ENCODE results near the gene SCTR.

The SCTR gene

GRCh38 chr2:119472749-119473148 lies 51.5 kb downstream of the SCTR start:
- DNase-seq = no peak

- no peak for DNase-seq
Observed at GRCh38 chr2:119469661-119470297, 54.5 kb downstream of the SCTR start.

DNA sequence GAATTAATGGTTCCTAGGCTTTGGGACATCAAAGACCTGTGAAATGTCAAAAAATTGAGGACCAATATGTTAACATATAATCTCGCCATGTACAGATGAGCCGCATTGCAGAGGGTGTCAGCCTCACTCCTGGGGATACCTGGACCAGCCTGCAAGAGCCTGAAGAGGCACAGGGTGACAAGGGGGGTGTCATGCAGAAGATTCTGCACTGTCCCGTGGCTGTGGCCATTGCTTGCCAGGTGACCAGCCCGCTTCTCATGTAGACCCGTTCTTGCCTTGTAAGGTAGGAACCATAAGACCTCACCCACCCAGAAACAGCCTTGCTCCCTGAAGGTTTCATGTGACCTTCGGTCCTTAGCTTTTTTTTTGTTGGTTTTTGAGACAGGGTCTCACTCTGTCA lies 55.2 kb downstream of the SCTR start:
- no peak for DNase-seq

DNA sequence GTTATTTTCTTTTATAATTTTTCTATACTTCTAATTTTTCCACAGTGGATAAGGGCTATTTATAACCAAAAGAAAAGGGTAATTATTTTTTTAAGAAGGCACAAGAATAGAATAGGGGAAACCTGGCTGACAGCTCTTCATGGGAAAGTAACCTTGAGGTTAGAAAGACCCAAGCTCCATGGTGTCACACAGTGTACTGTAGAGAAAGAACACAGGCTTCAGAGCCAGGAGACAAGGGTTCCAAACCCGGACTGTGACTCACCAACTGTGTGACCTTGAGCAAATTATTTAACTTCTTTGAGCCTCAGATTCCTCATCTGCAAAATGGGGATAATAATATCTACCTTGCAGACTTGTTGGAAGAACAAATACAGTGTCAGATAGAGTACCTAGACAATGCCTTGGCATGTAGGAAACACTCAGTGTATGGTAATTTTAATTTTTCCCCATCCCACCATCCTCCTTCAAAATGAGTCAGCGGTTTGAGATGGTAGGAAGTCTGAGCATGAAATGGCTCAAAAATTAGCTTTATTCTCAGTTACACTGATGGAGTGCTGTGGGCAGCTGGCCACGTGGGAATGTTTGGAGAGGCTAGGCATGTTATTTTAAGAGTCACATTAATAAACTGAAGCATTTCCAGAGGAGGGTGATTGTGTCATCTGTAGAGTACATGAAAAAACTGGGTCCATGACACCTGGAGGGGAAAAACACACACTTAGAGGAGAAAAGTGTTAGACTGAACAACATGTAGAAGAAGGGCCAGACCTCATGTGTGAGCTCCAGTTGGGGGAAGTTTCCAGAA lies 55.9 kb downstream of the SCTR start:
- DNase-seq = no peak

GRCh38 chr2:119466373-119466772 lies 57.9 kb downstream of the SCTR start:
- DNase-seq = no peak

GRCh38 chr2:119465687-119466086 lies 58.6 kb downstream of the SCTR start:
- DNase-seq = no peak

DNA sequence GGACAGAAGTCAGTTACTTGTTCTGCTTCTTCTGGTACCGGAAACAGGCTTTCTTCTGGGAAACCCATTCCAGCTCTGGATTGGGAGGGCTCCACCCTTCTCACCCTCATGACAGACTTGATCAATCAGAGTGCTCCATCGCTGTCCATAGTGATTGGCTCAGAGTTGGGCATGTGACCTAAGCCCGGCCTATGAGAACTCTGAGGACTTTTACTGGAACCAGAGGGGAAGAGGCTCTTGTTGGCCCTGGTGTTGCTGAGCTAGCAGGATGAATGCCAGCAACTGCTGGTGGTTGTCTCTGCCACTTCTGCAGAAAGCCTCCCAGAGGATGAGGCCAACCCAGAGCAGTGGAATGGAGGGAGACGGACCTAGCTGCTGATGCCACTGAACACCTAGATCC lies 59.3 kb downstream of the SCTR start:
- no peak for DNase-seq

- DNase-seq = no peak
Observed at GRCh38 chr2:119463990-119464389, 60.3 kb downstream of the SCTR start.

- DNase-seq = no peak
Observed at GRCh38 chr2:119463136-119463535, 61.1 kb downstream of the SCTR start.

GRCh38 chr2:119462574-119462973 lies 61.7 kb downstream of the SCTR start:
- no peak for DNase-seq

DNA sequence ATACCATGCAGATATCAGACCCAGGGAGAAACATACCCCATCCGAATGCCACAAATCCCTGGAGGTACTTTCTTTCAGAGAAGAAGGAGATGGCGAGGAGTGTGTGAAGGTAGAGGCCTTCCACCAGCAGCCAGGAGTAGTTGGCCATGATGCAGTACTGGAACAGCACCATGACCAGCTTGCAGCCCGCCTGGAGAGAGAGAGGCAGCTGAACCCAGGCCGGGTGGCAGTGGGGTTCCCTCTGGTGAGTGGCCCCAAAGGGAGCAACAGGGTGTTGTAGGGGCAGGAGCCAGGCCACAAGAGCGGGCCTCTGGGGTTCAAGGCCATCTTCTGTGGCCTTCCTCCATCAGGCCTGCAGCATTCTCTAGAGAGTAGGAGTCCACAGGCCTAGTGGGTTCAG lies 62.5 kb downstream of the SCTR start:
- DNase-seq = no peak

GRCh38 chr2:119460076-119460475 lies 64.2 kb downstream of the SCTR start:
- no peak for DNase-seq

DNA sequence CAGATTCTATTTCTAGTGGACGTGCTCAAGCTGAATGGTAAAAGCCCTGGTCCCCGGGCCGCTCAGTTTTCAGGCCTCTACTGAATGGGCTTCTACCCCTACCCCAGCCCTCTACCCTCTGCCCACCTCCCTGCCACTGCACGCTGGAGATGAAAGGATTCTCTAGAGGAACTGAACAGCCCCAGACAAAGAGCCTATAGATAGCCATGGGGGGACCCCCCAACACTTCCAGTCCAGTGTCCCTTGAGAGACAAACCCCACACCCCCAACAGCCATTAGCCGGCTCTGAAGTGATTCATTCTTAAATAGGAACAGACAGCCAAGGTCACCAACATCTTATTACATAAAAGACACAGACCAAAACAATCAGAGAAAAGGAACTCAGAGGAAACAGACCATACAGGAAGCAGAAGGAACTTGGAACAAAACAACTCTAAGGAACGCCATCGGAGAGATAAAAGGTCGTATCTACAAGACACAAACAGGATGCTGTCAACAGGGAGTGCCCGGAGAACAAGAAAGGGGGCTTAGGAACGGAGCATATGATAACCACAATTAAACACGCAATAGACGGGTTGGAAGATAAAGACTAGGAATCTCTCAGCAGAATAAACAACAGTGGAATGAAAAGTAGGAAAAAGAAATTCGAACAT lies 69.1 kb downstream of the SCTR start:
- no peak for DNase-seq

GRCh38 chr2:119453972-119454593 lies 70.2 kb downstream of the SCTR start:
- DNase-seq = no peak

DNA sequence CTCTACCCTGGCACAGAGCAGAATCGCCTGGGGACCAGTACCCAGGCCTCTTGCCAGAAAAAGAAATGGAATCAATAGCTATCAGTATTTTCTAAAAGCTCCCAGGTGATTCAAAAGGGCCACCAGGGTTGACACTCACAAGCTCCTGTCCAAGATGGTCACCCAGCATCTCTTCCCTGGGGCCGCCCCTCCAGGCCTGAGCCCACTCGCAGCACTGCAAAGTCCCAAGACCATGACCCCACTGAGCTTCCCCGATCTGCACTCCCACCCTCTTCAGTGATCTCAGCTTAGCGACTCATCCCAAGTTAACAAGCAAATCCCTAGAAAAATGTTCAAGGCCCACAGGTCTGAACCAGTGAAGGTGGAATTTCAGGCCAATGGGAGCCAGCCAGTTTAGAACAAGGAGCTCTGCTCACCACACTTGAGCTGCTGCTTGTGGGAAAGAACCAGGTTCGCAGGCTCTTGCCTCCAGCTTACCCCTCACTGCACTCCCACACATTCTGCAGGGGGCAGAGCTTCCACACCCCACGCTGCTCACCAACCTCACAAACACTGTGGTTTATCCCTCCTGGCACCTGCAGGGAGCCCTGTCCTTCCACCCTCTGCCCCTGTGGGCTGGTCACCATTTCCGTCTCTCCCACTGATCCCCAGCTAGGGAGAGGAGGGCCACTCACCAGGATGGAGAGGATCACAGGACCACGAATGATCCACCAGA lies 72.8 kb downstream of the SCTR start:
- no peak for DNase-seq

DNA sequence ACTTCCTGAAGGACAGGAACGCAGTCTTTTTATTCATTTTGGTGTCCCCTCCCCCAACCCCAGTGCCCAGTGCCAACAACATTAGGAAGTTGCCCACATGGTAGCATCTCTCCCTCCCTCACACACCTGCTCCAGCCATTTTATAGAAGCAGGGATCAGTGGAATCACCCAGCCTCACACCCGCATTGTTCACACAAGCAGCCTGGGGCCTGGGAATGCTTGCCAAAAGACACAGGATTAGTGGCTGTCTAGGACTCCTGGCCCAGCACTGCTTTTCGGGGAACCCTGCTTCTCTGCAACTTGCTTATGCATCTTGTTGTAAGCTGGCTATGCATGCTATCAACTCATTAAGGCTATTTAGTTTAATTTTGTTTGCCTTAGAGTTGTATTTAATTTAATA lies 74.8 kb downstream of the SCTR start:
- no peak for DNase-seq

DNA sequence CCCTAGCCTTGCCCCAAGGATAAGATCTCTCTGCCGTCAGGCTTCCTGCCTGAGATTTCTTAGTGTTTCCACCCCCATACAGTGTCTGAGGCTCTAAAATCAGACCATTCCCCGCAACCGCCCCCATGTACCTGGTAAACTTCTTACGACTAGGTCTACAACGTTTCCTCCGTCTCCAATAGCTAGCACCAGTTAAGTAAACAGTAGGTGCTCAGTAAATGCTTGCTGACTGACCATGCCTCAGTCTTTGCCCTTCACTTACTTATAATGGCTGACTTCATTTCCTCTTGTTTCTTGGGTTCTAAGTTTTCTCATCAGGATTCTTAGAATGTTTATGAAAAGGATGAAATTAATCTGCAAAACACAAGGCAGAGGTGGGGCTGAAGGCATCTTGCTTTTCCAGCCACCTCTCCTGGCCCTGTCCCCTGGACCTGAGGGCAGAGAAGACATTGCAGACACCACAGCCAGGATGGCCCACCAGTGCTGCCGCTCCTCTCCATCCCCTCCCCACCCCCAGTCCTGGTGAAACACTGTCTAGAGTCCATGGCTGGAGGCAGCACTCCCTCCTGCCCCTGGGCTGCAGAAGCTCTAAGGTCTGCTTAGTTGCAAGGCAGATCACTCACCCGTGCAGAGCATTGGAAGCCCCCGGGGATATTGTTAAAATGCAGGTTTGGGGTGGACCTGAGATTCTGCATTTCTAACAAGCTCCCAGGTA lies 75.7 kb downstream of the SCTR start:
- DNase-seq = no peak

DNA sequence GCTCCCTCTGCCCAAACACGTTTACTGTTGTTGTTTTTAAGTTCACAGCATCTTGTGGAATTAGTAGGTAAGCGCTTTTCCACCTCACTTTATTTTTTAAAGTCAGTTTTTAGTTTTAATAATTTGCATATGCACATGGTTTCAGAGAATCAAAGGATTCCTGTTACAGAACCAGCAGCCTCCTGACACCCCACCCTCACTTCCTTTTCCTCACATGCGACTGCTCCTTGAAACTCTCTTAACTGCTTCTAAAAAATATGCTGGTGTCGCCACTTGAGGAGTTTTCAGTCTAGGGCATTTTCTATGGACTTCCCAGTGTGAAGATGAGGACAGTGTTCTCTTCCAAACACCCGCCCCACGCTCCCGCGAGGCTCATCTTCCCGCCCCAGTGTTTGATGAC lies 78.2 kb downstream of the SCTR start:
- DNase-seq = no peak

- DNase-seq = no peak
Observed at GRCh38 chr2:119442850-119443249, 81.4 kb downstream of the SCTR start.

GRCh38 chr2:119442226-119442619 lies 82.1 kb downstream of the SCTR start:
- no peak for DNase-seq

DNA sequence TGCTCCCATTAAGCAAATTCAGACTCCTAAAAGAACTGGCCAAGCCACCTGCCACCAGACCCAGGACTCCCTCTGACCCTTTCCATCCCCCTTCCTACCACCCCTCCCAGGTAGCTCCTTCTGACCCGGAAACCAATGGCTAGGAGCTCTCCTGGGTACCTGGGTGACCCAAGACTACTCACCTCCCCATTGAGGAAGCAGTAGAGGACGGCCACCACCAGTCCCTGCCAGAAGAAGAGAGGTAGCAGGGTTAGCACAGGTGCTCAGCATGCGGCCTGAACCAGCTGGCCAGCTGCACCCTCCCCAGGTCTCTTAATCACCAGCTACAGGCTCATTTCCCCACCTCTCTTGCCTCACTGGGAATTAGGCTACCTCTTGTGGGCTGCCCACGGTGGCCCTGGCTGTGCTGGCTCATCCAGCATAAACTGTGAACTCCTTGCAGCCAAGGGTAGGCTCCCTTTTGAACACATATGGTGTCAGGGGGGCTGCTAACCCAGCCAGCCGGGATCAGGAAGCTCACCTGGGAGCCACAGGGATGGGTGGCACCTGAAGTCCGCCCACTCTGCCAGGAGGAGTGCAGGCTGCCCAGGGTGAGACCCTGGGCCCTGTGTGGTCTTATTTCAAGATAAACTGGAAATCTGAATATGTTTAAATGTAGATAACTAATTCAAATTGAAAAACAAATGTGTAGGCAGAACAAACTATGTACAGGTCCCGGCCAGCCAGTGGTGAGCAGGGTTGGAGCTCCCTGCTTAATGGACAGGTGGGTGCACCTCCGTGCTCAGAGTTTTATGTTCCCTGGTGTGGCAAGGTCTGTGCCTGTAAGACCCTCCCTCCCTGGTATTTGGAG lies 82.7 kb downstream of the SCTR start:
- no peak for DNase-seq

All from GDM1 (cell line).